HG02981 (cell line): ENCODE results near the gene ITGB3.
"Not testable (repeated sequence)": the region's sequence is repeated elsewhere in the genome, so short reads cannot be mapped to it uniquely, and the experiment has no call there.

Source experiments
- ATAC-seq: cut with Tn5 transposase; IDR thresholded peaks from one replicate; pipeline ENCODE4 v1.9.1; 2021; ENCODE audit warnings: mild to moderate bottlenecking, moderate library complexity; ENCODE audit not compliant: unreplicated experiment

ITGB3 gene

DNA sequence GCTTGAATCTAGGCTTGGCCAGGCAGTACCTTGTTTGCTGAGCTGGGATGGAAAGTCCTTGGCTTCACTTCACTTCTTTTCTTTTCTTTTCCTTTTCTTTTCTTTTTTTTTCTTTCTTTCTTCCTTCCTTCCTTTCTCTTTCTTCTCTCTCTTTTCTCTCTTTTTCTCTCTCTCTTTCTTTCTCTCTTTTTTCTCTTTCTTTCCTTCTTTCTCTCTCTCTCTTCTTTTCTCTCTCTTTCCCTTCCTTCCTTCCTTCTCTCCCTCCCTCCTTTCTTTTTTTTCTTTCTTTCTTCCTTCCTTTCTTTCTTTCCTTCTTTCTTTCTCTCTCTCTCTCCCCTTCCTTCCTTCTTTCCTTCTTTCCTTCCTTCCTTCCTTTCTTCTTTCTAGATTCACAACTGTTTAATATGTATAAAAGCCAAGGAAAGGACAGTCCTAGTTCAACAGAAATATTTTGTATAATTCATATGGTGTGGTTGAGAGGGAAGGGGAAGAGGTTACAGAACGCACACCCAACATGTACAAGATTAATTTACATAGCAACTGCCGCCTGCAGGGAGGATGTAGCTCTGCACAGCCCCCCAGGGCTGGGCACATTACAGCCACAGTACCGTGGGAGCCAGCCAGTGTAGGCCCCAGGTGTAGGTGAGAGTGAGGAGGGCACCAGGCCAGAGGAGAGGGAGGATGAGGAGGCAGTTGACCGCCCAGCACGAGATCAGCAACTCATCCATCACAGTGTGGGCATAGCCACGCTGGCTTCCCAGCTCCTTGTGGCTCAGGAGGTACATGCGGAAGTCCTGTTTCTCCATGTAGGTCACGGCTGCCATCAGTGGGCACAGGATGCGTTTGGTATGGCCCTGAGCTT is 9.7 kb upstream of the ITGB3 start:
- ATAC-seq = no peak

DNA sequence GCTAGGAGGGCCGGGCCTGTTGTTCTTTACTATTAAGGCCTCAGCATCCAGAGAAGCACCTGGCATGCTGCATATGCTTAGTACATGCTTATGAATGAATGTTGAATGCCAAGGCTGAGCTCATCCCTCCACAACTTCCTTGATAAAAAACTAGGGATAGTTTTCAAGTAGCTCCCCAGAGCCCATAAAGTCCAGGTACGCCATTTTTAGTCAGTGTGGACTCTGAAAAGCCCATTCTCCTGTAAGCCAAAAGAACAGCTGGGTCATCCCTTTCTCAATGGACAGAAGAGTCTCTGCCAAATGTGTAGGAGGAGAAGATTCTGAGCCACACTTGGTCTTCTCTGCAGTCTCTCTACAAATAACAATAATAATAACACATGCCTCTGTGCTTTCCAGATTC is 8.9 kb upstream of the ITGB3 start:
- ATAC-seq = no peak

DNA sequence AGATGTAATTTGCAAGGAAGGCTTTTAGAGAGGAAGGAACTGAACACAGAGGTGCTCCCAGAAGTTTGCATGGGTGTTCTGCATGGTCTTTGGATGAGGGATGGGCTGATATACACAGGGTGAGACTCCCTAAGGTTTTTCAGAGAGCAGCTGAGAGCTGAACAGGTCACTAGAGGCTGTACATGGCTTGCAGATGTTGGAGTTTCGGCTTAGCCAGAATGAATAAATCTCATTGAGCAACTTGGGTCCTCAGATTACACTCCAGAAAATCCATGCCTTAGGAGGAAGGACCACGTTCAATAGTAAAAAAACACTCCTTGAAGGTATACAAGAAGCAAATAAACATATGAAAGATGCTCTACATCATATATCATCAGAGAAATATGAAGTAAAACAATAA is 7.5 kb upstream of the ITGB3 start:
- no peak for ATAC-seq

DNA sequence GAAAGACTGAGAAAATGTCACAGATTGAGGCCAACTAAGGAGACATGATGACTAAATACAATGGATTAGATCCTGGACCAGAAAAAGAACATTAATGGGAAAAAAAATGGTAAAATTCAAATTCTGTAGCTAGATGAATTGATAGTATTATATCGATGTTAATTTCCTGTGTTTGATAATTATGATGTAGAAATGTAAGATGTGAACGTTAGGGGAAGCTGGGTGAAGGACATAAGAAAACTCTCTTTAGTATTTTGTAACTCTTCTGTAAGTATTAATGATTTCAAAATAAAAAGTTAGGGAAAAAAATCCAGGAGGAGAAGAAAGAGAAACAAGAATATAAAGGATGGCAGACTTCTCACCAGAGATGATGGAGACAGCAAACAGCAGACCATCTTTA is 2.8 kb upstream of the ITGB3 start:
- no peak for ATAC-seq

DNA sequence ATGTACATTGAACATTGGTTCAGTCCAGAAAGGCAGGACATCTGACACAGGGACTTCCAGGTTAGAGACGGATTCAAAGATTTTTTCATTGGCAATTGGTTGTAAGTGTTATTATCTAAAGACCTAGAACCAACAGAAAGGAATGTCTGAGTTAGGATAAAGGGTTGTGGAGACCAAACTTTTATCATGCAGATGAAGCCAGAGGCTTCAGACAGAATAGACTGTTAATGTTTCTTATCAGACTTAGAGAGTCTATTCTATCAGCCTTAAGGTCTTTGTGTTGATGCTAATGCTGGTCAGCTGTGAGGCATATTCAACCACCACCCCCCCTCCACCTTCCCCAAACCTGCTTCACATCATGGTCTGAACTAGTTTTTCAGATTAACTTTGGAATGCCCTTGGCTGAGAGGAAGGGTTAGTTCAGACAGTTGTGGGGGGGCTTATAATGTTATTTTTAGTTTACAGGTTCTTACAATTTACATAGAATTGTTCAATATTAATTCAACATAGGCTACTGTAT is 2.1 kb upstream of the ITGB3 start:
- ATAC-seq = no peak

DNA sequence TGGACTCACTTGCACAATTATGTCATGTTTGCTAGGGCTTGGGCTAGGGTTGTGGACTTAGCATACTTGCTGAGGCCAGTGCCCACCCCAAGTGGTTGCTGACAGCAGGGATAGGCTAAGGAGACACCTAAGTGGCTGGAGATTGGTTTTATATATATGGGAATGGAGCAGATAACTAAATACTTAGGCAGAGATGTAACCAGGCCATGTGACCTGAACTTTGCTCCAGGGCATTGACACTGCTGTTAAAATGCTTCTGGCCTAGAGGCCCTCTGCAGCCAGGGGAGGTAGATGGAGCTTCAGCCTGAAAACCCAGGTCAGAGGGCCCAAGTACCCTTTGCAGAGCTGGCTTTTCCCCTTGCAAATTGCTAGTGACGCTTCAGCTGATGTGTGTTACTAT is 1.4 kb upstream of the ITGB3 start:
- no peak for ATAC-seq

DNA sequence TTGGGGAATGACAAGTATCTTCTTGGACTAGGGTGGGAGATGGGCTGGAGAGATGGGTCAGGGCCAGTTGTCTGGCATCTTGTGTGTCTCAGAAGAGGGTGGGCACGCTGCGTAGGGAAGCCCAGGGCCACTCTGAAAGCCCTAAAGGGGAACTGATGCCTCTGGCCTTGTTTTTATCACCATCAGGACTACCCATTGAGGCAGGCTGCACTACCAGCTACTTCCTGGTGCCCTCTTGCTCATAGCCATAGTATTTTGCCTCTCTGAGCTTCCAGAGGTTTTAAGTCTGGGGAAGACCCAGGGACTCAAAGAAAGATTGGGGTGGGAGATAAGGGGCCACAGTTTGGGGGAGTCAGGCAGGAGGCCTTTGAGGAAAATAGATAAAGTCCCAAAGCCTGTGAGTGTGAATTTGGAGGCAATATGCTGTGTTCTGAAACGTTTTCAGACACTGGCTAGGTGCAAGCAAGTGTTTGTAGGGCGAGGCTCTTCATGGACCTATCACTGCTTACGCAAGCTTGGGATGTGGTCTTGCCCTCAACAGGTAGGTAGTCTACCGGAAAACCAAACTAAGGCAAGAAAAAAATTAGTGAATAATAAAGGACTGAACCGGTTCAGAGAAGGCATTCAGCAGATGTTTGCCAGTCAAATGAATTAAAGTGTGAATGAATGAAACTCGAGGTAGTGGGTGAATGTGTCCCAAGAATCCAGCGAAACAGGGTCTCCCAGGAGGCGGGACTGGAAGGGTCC is 688 bp upstream of the ITGB3 start:
- ATAC-seq = no peak

DNA sequence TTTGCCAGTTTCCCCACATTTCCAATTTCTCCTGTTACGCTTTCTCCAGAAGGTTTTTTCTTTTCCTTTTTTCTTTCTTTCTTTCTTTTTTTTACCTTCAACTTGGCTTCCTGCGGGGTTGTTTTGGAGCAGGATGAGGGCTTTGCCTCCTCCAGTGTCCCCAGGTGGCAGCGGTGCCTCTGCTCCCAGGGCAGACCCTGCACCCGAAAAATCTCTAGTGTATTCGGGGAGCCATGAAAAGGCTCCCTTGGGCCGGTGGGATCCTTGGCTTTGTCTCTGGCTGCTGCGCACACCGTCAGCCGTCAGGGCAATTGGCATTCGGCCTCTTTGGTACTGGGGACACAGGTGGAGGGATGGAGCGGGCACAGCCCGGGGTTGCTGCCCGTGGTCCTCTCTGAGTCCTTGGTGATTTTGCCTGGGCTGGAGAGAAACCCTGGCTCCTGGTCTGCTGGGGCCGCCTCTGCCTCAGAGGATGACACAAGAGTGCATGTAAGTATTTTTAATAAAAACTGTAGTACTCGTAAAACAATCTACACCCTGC is 846 bp downstream of the ITGB3 start:
- no peak for ATAC-seq

DNA sequence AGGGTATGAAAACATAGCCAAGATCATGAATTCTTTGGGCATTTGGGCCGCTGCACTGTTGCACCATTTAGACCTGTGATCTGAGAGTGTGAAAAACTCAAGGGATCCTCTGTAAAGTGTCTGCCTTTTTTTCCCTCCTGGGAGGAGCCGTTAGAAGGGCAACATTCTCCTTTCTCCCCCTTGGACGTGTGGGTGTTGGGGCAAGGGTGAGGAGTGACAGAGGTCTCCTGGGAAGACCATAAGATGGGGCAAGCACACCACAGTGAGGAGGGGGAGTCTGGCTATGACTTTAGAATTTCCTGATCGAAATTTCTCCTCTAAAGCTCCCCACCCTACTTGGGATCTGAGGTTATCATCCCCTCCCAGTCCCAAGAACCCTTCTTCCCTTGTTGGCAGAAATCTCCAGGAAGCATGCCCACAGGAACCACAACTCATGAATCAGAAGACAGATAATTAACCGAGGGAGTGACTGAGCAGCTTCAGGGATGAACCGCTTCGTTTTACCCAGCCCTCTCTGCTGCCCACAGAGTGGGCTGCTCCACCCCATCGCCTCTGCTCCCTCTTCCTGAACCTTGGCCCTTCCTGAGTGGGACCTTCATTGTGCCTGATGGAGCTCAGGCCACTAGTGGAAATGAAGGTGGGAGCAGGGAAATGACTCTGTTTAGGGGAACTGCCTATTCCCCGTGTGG is 4.2 kb downstream of the ITGB3 start:
- ATAC-seq = no peak

DNA sequence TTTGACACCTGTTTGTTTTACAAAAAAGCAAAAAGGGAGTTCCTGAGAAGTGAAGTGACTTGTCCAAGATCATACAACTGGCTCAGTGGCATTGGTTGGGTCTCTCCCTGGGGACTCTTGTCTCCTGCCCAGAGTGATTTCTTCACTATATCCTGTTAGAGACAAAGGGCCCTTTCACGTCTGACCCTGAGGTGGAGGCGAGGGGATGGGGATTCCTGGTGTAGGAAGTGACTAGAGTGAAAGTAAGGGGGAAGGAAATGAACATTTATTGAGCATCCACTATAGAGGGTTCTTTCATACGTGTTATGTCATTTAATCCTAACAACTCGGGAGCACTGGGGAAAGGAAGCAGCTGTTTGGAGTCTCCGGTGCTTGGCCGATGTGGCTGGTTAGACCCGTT is 9.0 kb downstream of the ITGB3 start:
- no peak for ATAC-seq

DNA sequence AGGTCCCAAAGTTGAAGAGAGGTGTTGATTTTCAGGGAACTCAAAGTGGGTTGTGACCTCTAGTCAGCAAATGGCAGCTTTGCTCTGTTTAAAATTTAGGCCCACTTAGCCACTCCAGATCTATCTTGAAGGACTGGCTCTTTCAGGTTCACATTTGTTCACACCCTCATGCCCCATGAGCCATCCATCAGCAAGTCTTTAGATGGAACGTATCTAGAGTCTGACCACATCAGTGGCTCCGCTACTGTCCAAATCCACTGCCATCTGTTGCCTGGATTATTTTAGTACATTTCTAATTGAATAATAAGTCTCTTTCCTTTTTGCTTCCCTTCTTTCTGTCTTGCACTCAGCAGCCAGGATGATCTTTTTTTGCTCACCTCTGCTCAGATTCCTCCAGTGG is 10.5 kb downstream of the ITGB3 start:
- ATAC-seq = no peak

DNA sequence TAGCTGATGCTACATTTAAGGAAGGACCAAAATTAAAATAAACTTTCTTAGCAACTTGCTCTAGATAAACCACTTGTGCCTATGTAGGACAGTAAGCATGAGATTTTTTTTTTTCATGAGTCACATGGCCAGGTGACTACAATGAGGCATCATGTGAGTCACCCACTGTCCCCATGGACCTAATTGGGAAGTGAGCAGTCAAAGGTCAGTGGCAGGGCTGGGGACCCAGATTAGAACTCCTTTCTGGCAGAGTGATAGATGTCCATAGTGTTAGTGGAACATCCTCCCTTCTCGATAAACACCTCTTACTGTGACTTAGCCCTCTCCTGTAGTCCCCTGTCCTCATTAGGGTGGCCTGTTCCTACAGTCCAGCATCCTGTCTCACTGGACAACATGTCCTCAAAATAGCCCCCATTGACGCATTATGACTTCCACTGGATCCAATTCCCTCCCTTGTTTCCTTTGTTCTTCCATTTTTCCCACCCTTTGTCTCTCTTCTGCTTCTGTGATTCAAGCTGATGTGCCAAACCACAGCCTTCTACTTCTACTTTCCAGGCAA is 12.4 kb downstream of the ITGB3 start:
- ATAC-seq = no peak

DNA sequence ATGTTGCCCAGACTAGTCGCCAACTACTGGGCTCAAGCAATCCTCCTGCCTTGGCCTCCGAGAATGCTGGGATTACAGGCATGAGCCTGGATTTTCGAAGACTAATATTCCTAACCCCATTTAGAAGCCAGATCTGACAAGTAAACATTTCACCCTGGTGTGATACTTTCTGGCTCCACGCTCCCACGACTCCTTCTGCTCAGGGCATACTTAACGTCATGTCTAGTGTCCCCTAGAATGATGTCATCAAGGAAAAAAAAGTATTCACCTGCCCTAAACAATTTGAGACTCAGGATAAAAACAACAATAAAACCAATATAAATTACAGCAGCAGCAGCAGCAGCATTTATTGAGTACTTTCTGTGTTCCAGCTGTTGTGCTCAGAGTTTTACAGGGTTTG is 13.2 kb downstream of the ITGB3 start:
- ATAC-seq = no peak

DNA sequence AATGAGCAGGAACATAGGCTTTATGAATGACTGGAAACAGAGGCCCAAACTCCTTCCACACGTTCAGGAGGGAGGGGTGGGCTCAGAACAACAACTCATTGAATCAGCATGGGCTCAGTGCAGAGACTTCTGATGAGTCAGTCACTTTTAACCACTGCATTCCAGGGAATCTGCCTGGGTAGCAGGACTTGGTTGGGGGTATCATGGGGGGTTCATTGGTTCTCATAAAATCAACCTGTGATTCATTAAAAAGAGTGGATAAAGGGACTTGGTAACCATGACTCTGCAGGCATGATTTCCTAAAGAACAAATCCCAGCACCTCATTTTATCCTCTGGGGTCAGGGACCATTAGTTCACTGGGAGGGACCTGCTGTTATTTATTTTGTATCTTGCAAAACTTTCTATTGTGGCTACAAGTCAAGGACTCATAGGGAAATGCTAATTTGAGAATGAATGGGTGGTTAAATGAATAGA is 13.8 kb downstream of the ITGB3 start:
- ATAC-seq = no peak

DNA sequence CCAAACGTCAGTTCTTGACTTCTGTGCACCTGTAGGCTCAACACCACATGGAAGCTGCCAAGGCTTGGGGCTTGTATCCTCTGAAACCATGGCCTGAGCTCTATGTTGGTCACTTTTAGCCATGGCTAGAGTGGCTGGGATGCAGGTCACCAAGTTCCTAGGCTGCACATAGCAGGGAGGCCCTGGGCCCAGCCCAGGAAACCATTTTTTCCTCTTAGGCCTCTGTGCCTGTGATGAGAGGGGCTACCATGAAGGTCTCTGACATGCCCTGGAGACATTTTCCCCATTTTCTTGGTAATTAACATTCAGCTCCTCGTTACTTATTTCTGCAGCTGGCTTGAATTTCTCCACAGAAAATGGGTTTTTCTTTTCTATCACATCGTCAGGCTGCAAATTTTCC is 15.3 kb downstream of the ITGB3 start:
- not testable (repeated sequence) for ATAC-seq

DNA sequence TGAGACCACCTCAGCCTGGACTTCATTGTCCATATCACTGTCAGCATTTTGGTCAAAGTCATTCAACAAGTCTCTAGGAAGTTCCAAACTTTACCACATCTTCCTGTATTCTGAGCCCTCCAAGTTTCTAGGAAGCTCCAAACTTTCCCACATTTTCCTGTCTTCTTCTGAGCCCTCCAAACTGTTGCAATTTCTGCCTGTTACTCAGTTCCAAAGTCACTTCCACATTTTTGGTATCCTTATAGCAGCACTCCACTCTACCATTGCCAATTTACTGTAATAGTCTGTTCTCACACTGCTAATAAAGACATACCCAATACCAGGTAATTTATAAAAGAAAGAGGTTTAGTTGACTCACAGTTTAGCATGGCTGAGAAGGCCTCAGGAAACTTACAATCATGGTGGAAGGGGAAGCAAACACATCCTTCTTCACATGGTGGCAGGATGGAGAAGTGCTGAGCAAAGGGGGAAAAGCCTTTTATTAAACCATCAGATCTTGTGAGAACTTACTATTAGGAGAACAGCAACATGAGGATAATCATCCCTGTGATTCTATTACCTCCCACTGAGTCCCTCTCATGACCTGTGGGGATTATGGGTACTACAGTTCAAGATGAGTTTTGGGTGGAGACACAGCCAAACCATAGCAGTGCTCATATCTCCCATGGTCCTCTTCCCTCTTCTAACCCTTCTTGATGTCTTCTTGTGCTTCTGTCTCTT is 16.1 kb downstream of the ITGB3 start:
- not testable (repeated sequence) for ATAC-seq

DNA sequence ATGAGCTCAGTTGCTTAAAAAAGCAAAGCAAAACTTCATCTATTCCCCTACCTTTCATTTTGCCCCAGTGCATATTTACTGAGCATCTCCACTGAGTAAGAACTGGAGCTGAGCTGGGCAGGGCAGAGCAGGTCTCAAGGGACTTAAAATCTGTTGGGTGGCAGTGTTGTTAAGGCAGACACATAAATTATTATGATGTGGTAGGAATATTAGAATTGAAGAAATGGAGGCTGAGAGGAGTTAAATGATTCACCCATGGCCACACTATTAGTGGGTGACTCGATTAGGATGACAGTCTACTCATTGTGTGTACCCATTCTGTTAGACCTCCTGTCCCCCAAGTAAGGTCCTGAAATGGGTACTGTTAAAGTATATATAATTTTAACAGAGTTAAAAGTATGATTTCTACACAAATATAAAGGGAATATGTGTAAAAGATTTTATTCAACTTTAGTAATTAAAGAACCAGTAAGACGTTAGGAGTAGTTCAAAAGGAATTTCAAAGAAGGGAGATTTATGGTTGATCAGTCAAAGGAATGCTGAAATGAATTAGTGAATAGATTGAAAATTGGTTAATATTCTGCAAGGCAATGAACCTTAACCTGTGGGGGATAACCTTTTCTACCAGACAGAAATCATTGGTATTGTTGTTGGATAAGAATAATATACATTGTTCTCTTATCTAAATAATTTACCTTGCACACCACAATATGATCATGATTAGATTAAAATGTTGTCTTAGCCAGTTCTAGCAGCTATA is 17.5 kb downstream of the ITGB3 start:
- ATAC-seq = no peak

DNA sequence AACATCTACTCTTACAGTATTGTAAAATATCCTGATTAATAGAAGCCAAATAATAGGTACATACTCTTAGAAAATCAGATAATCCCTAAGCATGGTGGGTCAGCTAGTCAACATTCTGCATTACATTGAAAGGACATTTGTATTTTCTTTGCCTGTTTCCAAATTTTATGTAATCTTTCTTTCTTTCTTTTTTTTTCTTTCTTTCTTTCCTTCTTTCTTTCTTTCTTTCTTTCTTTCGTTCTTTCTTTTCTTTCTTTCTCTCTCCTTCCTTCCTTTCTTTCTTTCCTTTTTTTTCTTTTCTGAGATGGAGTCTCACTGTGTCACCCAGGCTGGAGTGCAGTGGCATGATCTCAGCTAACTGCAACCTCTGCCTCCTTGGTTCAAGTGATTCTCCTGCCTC is 18.9 kb downstream of the ITGB3 start:
- ATAC-seq = no peak

DNA sequence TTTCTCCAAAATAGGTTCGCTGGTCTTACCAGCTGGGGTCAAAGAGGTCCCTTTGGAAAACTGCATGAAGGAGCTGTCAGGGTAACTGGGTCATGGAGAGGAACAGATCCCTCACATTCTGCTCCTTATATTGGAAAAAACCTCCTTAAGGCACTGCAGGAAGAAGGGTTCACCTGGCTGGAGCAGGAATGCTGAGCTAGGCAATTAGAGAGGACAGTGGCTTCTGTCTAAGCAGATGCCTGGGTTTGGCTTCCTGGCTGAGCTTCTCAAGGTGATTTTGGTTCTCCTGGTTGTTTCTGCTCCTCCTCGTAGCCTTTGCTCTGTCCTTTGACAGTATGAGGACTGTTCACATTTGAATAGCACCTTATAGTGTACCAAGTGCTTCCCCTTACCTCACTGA is 19.6 kb downstream of the ITGB3 start:
- ATAC-seq = no peak
